GM23338 (cell line): ENCODE results near the gene TFEB. TPM values are rescaled to one million over a fixed set of nuclear protein-coding genes. Genes with fewer than 3 reads are reported as not detected.

Experiments
- ATAC-seq: fragments of 200-7000 bp; cut with Tn5 transposase; 3 replicates; pipeline ENCODE4 v1.9.1; 2020
- DNase-seq: peaks from one replicate; pipeline ENCODE4 v3.0.0-alpha.2; 2015; ENCODE audit warnings: low spot score
- H2AFZ ChIP-seq: fragments of 200-600 bp; sonication (generic); 2 replicates; pipeline ENCODE4 v1.8.0; 2016; ENCODE audit warnings: antibody characterized with exemption, mild to moderate bottlenecking, moderate library complexity
- H3F3A ChIP-seq: fragments of 200-600 bp; sonication (generic); replicated peaks from 2 replicates; pipeline ENCODE4 v1.8.0; 2017; ENCODE audit warnings: antibody characterized with exemption, mixed run types, low read depth
- H3K27ac ChIP-seq: fragments of 200-600 bp; sonication (generic); 2 replicates; pipeline ENCODE4 v1.6.1; 2016; ENCODE audit warnings: low read depth
- H3K27me3 ChIP-seq: fragments of 200-600 bp; sonication (generic); 2 replicates; pipeline ENCODE4 v1.8.0; 2016; ENCODE audit warnings: mild to moderate bottlenecking, mixed run types, moderate library complexity; ENCODE audit not compliant: insufficient read depth
- H3K36me3 ChIP-seq: fragments of 200-600 bp; sonication (generic); 2 replicates; pipeline ENCODE4 v1.8.0; 2016; ENCODE audit warnings: mild to moderate bottlenecking; ENCODE audit not compliant: insufficient read depth
- H3K4me1 ChIP-seq: fragments of 200-600 bp; sonication (generic); 2 replicates; pipeline ENCODE4 v1.8.0; 2016; ENCODE audit warnings: mild to moderate bottlenecking, moderate library complexity; ENCODE audit not compliant: insufficient read depth
- H3K4me2 ChIP-seq: fragments of 200-600 bp; sonication (generic); 2 replicates; pipeline ENCODE4 v1.7.1; 2017; ENCODE audit warnings: mixed run types
- H3K4me3 ChIP-seq: fragments of 200-600 bp; sonication (generic); 2 replicates; pipeline ENCODE4 v1.6.1; 2016; ENCODE audit warnings: mixed run types
- H3K79me2 ChIP-seq: fragments of 200-600 bp; sonication (generic); replicated peaks from 2 replicates; pipeline ENCODE4 v1.8.0; 2017; ENCODE audit warnings: mild to moderate bottlenecking; ENCODE audit not compliant: insufficient read depth
- H3K9me2 ChIP-seq: fragments of 200-600 bp; sonication (generic); 2 replicates; pipeline ENCODE4 v1.8.0; 2017; ENCODE audit not compliant: insufficient read depth
- H4K20me1 ChIP-seq: fragments of 200-600 bp; sonication (generic); replicated peaks from 2 replicates; pipeline ENCODE4 v1.8.0; 2017; ENCODE audit warnings: mild to moderate bottlenecking; ENCODE audit not compliant: insufficient read depth
- H3K27ac Mint-ChIP-seq: 2 replicates; pipeline ENCODE4 v1.8.0; 2020; ENCODE audit warnings: inconsistent platforms, mild to moderate bottlenecking, moderate library complexity, mixed read lengths
- H3K27me3 Mint-ChIP-seq: 3 replicates; pipeline ENCODE4 v1.8.0; 2022; ENCODE audit warnings: low read depth, mild to moderate bottlenecking, moderate library complexity, mixed read lengths, inconsistent platforms; ENCODE audit not compliant: insufficient read depth, poor library complexity
- H3K36me3 Mint-ChIP-seq: 3 replicates; pipeline ENCODE4 v1.8.0; 2021; ENCODE audit warnings: low read depth, mild to moderate bottlenecking, inconsistent platforms, moderate library complexity, mixed read lengths
- H3K4me1 Mint-ChIP-seq: 3 replicates; pipeline ENCODE4 v1.8.0; 2020; ENCODE audit warnings: mild to moderate bottlenecking, inconsistent platforms, mixed read lengths
- H3K4me3 Mint-ChIP-seq: 3 replicates; pipeline ENCODE4 v1.8.0; 2021; ENCODE audit warnings: moderate library complexity, mild to moderate bottlenecking, inconsistent platforms, mixed read lengths
- H3K9me3 Mint-ChIP-seq: 3 replicates; pipeline ENCODE4 v1.8.0; 2020; ENCODE audit warnings: moderate library complexity, mild to moderate bottlenecking, inconsistent platforms, mixed read lengths
- CTCF ChIP-seq, 2 experiments: fragments of 200-600 bp in 1 of 2; sonication (generic) in 1 of 2; conservative IDR thresholded peaks; 2 replicates each; pipeline versions ENCODE4 v1.5.1 to v1.6.1; 2016 to 2017; ENCODE audit warnings: antibody characterized with exemption in 2 of 2, low read depth in 2 of 2, mild to moderate bottlenecking in 2 of 2, moderate library complexity in 1 of 2
- ETS1 ChIP-seq: IDR thresholded peaks from 2 replicates; pipeline ENCODE4 v1.6.1; 2016; ENCODE audit warnings: antibody characterized with exemption
- EZH2 ChIP-seq: fragments of 200-600 bp; sonication (generic); IDR thresholded peaks from one replicate; pipeline ENCODE4 v1.8.0; 2017; ENCODE audit warnings: antibody characterized with exemption, mild to moderate bottlenecking, low read depth; ENCODE audit not compliant: unreplicated experiment
- EZH2phosphoT487 ChIP-seq: fragments of 200-600 bp; sonication (generic); IDR thresholded peaks from one replicate; pipeline ENCODE4 v1.8.1; 2018; ENCODE audit warnings: antibody characterized with exemption; ENCODE audit not compliant: unreplicated experiment
- JUNB ChIP-seq: IDR thresholded peaks from one replicate; pipeline ENCODE4 v1.6.1; 2016; ENCODE audit warnings: antibody characterized with exemption; ENCODE audit not compliant: unreplicated experiment
- NANOG ChIP-seq: IDR thresholded peaks from 2 replicates; pipeline ENCODE4 v1.6.1; 2016; ENCODE audit warnings: antibody characterized with exemption, borderline replicate concordance
- STAT1 ChIP-seq: IDR thresholded peaks from one replicate; pipeline ENCODE4 v1.6.1; 2016; ENCODE audit warnings: antibody characterized with exemption; ENCODE audit not compliant: unreplicated experiment
- ZNF114 ChIP-seq: fragments of 250-450 bp; sonication (Bioruptor Pico); IDR thresholded peaks from 2 replicates; pipeline ENCODE4 v1.5.0; 2020; ENCODE audit warnings: mild to moderate bottlenecking, moderate library complexity
- ZNF462 ChIP-seq: fragments of 250-450 bp; sonication (Bioruptor Pico); IDR thresholded peaks from 2 replicates; pipeline ENCODE4 v1.5.0; 2020; ENCODE audit warnings: mild to moderate bottlenecking, moderate library complexity
- polyA plus RNA-seq: library from polyadenylated mRNA; unstranded; fragments of >200 nt; fragmentation: Nextera tagmentation; extraction: Ambion mirVana; gene quantifications from 2 replicates; pipeline ENCODE4 v1.2.1, GENCODE V29; 2016
- total RNA-seq: library from RNA; depleted of rRNA; stranded (reverse); fragments of >200 nt; shearing (Covaris generic); gene quantifications from 2 replicates; pipeline ENCODE4 v1.2.3, GENCODE V29; 2014

TFEB gene
- total and polyA plus RNA-seq, 2 experiments from 2014 or later = 1.3 to 4.3 TPM

GRCh38 chr6:41748102-41748477 is 12.7 kb upstream of the TFEB start:
- peaks cover 7% of the 10 kb centered on the region for H3K27me3 Mint-ChIP-seq
- no peak overlapping the region for H3K4me2 ChIP-seq
- no peaks in the 10 kb centered on the region for H3F3A ChIP-seq
- TF ChIP-seq ZNF462 (CRISPR knock-in tag) = no peak
- no peak for TF ChIP-seq CTCF (conservative IDR thresholded peaks at IDR 0.05; ENCODE audit: low read depth in 2 of 2)
- no peak for TF ChIP-seq EZH2phosphoT487
- no peak for TF ChIP-seq STAT1
- no peak for TF ChIP-seq NANOG
- TF ChIP-seq ZNF114 (CRISPR knock-in tag) = no peak
- no peak for TF ChIP-seq ETS1
- no peak for TF ChIP-seq EZH2
- TF ChIP-seq JUNB = no peak
- no peaks in the 10 kb centered on the region for H3K4me1 ChIP-seq
- DNase-seq = no peak
- no peak for ATAC-seq
- no peak overlapping the region for H2AFZ ChIP-seq
- no peaks in the 10 kb centered on the region for H3K36me3 Mint-ChIP-seq
- H3K4me1 Mint-ChIP-seq = no peaks in the 10 kb centered on the region
- H3K36me3 ChIP-seq = no peaks in the 10 kb centered on the region
- H3K79me2 ChIP-seq = no peaks in the 10 kb centered on the region
- H3K4me3 Mint-ChIP-seq = no peak overlapping the region
- H3K9me3 Mint-ChIP-seq = no peaks in the 10 kb centered on the region
- no peak overlapping the region for H3K27ac Mint-ChIP-seq
- H4K20me1 ChIP-seq = no peaks in the 10 kb centered on the region
- no peaks in the 10 kb centered on the region for H3K9me2 ChIP-seq
- no peak overlapping the region for H3K27ac ChIP-seq
- no peaks in the 10 kb centered on the region for H3K27me3 ChIP-seq
- no peak overlapping the region for H3K4me3 ChIP-seq
